GM12878 (cell line): ENCODE results near the gene PFKL. TPM values are rescaled to one million over a fixed set of nuclear protein-coding genes. Genes with fewer than 3 reads are reported as not detected.

Experiments
- BACH1 ChIP-seq: fragments of 450-650 bp; IDR thresholded peaks from 2 replicates; pipeline ENCODE4 v1.6.1; 2017; ENCODE audit warnings: mild to moderate bottlenecking, borderline replicate concordance
- CHD4 ChIP-seq: fragments of 200-600 bp; sonication (generic); IDR thresholded peaks from 2 replicates; pipeline ENCODE4 v1.6.1; 2016; ENCODE audit warnings: mild to moderate bottlenecking
- EGR1 ChIP-seq, 2 experiments: IDR thresholded peaks; 1 replicate in 1 of 2; 2 replicates in 1 of 2; pipeline ENCODE4 v1.6.1; 2011 to 2012; ENCODE audit warnings: low read depth in 2 of 2, low read length in 2 of 2, borderline replicate concordance in 1 of 2, mild to moderate bottlenecking in 1 of 2, moderate library complexity in 1 of 2
- LARP7 ChIP-seq: fragments of 450-650 bp; IDR thresholded peaks from 2 replicates; pipeline ENCODE4 v1.6.1; 2017; ENCODE audit warnings: mild to moderate bottlenecking
- MEF2A ChIP-seq: IDR thresholded peaks from 2 replicates; pipeline ENCODE4 v1.6.1; 2011; ENCODE audit warnings: low read depth, mild to moderate bottlenecking, low read length, moderate library complexity; ENCODE audit not compliant: insufficient read depth
- PAX5 ChIP-seq: IDR thresholded peaks from 2 replicates; pipeline ENCODE4 v1.6.1; 2011; ENCODE audit warnings: low read depth, low read length, borderline replicate concordance
- POLR2AphosphoS2 ChIP-seq: IDR thresholded peaks from 2 replicates; pipeline ENCODE4 v1.6.1; 2011; ENCODE audit warnings: low read depth, mild to moderate bottlenecking, low read length, improper control_type of control experiment, moderate library complexity
- TBL1XR1 ChIP-seq: IDR thresholded peaks from 2 replicates; pipeline ENCODE4 v1.6.1; 2012; ENCODE audit warnings: low read depth, low read length, improper control_type of control experiment
- WRNIP1 ChIP-seq: IDR thresholded peaks from 2 replicates; pipeline ENCODE4 v1.6.1; 2011; ENCODE audit warnings: low read depth, low read length, improper control_type of control experiment, borderline replicate concordance
- ZNF207 ChIP-seq: fragments of 450-650 bp; IDR thresholded peaks from 2 replicates; pipeline ENCODE4 v1.6.1; 2014; ENCODE audit warnings: antibody characterized with exemption, mild to moderate bottlenecking, borderline replicate concordance
- polyA plus RNA-seq, 11 experiments: library from polyadenylated mRNA; depleted of rRNA in 4 of 11; unstranded in 6 of 11; stranded (reverse) in 5 of 11; fragments of >200 nt; fragmentation: Nextera tagmentation in 4 of 11; fragmentation: Illumina TruSeq in 1 of 11; extraction: Ambion mirVana in 4 of 11; extraction: Trizol in 1 of 11; gene quantifications; 1 replicate in 1 of 11; 2 replicates in 10 of 11; pipeline versions ENCODE4 v1.2.1 to v1.2.3, GENCODE V29; 2011 to 2016; ENCODE audit warnings: inconsistent platforms in 2 of 11, missing spikeins in 2 of 11, low read depth in 1 of 11
- total RNA-seq, 4 experiments: library from RNA; depleted of rRNA in 3 of 4; stranded (reverse); fragments of >200 nt in 3 of 4; fragmentation: Illumina TruSeq in 1 of 4; extraction: Trizol in 1 of 4; gene quantifications; 2 replicates each; pipeline versions ENCODE4 v1.2.1 to v1.2.3, GENCODE V29; 2013 to 2021
- TF ChIP-seq, protein P1 (sequence below): fragments of 450-650 bp; IDR thresholded peaks from 2 replicates; pipeline ENCODE4 v1.6.1; 2017; ENCODE audit warnings: mild to moderate bottlenecking, moderate library complexity
- TF ChIP-seq, protein P2 (sequence below): fragments of 450-650 bp; IDR thresholded peaks from 2 replicates; pipeline ENCODE4 v1.6.1; 2018; ENCODE audit warnings: mild to moderate bottlenecking, low read depth, moderate library complexity; ENCODE audit not compliant: partially characterized antibody
- TF ChIP-seq, protein P3 (sequence below): IDR thresholded peaks from 2 replicates; pipeline ENCODE4 v1.6.1; 2011; ENCODE audit warnings: borderline replicate concordance, low read depth, mild to moderate bottlenecking, moderate library complexity, low read length; ENCODE audit not compliant: insufficient read depth, poor library complexity, severe bottlenecking
- TF ChIP-seq, protein P4 (sequence below): IDR thresholded peaks from 2 replicates; pipeline ENCODE4 v1.6.1; 2011; ENCODE audit warnings: low read depth, low read length, improper control_type of control experiment, borderline replicate concordance
- TF ChIP-seq, protein P5 (sequence below): fragments of 450-650 bp; IDR thresholded peaks from 2 replicates; pipeline ENCODE4 v1.6.1; 2017; ENCODE audit warnings: low read depth, mild to moderate bottlenecking, moderate library complexity

The PFKL gene
- total and polyA plus RNA-seq, 10 of the 15 experiments (the other 5 are each of a cell fraction or from before 2014, with no cell fraction given): 1.2 to 192 (median 112) TPM

DNA sequence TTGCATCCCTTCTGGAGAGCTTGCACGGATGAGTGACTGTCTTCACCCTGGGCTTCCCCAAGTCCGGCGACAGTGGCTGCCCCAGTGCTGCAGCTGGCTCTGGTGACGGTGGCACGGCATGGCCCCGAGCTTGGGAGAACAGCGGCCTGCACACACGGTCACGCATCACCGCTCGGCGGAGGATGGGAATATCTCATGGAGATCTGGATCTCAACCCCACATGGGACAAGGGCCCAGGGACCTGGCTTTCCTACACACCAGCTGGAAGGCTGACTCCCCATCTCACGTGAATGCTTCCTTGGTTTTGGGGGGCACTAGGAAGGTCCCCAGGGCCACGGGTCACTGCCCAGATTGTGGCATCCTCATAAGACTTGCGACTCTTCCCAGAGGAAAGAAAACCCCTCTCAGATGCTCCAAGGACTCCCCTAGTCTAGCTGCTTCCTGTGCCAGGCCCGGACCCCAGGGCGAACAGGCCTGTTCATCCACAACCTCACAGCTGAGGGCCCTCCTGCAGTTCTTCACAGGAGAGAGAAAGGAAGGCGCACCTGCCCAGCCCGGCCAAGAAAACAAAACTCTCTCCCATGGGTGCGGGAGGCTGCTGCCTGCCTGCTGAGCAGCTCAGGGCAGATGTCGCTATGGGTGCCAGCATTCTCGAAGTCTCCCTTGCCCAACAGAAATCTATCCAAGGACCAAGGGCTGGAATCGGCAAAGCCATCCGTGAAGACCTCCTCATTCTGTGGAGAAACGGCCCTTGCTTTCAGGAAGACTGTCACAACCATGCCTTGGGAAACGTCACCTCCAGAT, 29.4 kb downstream of the PFKL start (continued):
- TF ChIP-seq, protein P1, sequence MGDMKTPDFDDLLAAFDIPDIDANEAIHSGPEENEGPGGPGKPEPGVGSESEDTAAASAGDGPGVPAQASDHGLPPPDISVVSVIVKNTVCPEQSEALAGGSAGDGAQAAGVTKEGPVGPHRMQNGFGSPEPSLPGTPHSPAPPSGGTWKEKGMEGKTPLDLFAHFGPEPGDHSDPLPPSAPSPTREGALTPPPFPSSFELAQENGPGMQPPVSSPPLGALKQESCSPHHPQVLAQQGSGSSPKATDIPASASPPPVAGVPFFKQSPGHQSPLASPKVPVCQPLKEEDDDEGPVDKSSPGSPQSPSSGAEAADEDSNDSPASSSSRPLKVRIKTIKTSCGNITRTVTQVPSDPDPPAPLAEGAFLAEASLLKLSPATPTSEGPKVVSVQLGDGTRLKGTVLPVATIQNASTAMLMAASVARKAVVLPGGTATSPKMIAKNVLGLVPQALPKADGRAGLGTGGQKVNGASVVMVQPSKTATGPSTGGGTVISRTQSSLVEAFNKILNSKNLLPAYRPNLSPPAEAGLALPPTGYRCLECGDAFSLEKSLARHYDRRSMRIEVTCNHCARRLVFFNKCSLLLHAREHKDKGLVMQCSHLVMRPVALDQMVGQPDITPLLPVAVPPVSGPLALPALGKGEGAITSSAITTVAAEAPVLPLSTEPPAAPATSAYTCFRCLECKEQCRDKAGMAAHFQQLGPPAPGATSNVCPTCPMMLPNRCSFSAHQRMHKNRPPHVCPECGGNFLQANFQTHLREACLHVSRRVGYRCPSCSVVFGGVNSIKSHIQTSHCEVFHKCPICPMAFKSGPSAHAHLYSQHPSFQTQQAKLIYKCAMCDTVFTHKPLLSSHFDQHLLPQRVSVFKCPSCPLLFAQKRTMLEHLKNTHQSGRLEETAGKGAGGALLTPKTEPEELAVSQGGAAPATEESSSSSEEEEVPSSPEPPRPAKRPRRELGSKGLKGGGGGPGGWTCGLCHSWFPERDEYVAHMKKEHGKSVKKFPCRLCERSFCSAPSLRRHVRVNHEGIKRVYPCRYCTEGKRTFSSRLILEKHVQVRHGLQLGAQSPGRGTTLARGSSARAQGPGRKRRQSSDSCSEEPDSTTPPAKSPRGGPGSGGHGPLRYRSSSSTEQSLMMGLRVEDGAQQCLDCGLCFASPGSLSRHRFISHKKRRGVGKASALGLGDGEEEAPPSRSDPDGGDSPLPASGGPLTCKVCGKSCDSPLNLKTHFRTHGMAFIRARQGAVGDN: no peak
- TF ChIP-seq WRNIP1 (no peak), ZNF207 (no peak), MEF2A (no peak), CHD4 (no peak), LARP7 (no peak), BACH1 (no peak), POLR2AphosphoS2 (peak; percentile 64; the same call in 1 of the 2 replicates), EGR1 (IDR thresholded peaks at IDR 0.05; ENCODE audit: borderline replicate concordance in 1 of 2, low read depth in 2 of 2, low read length in 2 of 2) (no peak), PAX5 (peak; percentile 91), TBL1XR1 (no peak)
- TF ChIP-seq, protein P2, sequence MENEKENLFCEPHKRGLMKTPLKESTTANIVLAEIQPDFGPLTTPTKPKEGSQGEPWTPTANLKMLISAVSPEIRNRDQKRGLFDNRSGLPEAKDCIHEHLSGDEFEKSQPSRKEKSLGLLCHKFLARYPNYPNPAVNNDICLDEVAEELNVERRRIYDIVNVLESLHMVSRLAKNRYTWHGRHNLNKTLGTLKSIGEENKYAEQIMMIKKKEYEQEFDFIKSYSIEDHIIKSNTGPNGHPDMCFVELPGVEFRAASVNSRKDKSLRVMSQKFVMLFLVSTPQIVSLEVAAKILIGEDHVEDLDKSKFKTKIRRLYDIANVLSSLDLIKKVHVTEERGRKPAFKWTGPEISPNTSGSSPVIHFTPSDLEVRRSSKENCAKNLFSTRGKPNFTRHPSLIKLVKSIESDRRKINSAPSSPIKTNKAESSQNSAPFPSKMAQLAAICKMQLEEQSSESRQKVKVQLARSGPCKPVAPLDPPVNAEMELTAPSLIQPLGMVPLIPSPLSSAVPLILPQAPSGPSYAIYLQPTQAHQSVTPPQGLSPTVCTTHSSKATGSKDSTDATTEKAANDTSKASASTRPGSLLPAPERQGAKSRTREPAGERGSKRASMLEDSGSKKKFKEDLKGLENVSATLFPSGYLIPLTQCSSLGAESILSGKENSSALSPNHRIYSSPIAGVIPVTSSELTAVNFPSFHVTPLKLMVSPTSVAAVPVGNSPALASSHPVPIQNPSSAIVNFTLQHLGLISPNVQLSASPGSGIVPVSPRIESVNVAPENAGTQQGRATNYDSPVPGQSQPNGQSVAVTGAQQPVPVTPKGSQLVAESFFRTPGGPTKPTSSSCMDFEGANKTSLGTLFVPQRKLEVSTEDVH: no peak
- TF ChIP-seq, protein P3, sequence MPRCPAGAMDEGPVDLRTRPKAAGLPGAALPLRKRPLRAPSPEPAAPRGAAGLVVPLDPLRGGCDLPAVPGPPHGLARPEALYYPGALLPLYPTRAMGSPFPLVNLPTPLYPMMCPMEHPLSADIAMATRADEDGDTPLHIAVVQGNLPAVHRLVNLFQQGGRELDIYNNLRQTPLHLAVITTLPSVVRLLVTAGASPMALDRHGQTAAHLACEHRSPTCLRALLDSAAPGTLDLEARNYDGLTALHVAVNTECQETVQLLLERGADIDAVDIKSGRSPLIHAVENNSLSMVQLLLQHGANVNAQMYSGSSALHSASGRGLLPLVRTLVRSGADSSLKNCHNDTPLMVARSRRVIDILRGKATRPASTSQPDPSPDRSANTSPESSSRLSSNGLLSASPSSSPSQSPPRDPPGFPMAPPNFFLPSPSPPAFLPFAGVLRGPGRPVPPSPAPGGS: peak; percentile 45
- TF ChIP-seq, protein P4, sequence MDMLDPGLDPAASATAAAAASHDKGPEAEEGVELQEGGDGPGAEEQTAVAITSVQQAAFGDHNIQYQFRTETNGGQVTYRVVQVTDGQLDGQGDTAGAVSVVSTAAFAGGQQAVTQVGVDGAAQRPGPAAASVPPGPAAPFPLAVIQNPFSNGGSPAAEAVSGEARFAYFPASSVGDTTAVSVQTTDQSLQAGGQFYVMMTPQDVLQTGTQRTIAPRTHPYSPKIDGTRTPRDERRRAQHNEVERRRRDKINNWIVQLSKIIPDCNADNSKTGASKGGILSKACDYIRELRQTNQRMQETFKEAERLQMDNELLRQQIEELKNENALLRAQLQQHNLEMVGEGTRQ: no peak
- TF ChIP-seq, protein P5, sequence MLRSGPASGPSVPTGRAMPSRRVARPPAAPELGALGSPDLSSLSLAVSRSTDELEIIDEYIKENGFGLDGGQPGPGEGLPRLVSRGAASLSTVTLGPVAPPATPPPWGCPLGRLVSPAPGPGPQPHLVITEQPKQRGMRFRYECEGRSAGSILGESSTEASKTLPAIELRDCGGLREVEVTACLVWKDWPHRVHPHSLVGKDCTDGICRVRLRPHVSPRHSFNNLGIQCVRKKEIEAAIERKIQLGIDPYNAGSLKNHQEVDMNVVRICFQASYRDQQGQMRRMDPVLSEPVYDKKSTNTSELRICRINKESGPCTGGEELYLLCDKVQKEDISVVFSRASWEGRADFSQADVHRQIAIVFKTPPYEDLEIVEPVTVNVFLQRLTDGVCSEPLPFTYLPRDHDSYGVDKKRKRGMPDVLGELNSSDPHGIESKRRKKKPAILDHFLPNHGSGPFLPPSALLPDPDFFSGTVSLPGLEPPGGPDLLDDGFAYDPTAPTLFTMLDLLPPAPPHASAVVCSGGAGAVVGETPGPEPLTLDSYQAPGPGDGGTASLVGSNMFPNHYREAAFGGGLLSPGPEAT: no peak
